HS-5 (cell line): ENCODE results near the gene SH3BP4.
A peak's percentile ranks its signal among the peaks of the same experiment; 100 is the strongest.

Experiments used
- DNase-seq: peaks from one replicate; pipeline ENCODE4 v3.0.0-alpha.2; 2012; ENCODE audit warnings: low read depth

Gene SH3BP4

DNA sequence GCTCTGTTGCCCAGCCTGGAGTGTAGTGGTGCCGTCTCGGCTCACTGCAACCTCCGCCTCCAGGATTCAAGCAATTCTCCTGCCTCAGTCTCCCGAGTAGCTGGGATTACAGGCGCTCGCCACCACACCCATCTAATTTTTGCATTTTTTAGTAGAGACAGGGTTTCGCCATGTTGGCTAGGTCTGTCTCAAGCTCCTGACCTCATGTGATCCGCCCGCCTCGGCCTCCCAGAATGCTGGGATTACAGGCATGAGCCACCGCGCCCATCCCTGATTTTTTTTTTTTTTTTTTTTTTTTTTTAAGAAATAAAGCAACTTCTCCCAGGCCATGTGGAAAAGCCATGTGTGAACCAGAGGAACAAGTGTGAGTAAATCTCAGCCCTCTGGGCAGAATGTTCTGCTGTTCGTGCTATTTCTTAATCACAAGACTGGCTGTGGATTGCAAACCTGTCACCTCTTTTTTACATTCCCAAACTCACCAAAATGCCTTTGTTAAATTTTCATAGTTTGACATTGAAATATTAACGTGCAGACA, 6.4 kb upstream of the SH3BP4 start:
- no peak for DNase-seq

- no peak for DNase-seq
These were observed 4.3 kb upstream of the SH3BP4 start for GRCh38 chr2:234947556-234947955.

DNA sequence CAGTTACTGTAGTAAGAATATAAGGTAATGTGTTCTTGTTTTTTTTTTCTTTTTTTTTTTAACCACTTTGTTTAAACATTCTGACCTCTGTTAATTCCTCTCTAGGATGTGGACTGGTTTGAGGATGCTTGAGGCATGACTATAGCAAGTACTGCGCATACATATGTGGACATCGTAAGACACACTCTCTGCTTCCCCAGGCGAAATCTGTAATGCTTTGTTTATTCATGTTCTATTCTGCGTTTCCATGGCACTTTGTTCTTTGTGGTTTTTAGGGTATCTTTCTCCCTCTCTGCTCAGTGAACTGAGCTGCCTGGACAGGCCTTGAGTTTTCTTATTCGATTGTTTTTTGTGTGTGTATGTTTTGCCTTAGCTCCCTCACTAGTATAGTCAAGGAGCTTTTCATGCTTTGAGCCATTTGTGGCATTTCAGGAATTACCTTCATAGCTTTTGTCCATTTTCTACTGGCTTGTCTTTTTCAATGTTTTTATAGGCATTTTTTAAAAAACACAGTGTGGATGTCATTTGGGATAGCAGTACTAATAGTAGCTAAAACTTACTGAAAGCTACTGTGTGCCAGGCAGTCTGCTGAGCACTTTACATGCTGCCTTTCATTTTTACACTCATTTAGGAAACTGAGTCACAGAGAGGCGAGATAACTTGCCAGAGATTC, 1.9 kb upstream of the SH3BP4 start:
- peak; percentile 97 for DNase-seq

GRCh38 chr2:234950435-234950729, 1.4 kb upstream of the SH3BP4 start:
- no peak for DNase-seq

GRCh38 chr2:234950730-234951663, 820 bp upstream of the SH3BP4 start:
- DNase-seq = no peak

DNA sequence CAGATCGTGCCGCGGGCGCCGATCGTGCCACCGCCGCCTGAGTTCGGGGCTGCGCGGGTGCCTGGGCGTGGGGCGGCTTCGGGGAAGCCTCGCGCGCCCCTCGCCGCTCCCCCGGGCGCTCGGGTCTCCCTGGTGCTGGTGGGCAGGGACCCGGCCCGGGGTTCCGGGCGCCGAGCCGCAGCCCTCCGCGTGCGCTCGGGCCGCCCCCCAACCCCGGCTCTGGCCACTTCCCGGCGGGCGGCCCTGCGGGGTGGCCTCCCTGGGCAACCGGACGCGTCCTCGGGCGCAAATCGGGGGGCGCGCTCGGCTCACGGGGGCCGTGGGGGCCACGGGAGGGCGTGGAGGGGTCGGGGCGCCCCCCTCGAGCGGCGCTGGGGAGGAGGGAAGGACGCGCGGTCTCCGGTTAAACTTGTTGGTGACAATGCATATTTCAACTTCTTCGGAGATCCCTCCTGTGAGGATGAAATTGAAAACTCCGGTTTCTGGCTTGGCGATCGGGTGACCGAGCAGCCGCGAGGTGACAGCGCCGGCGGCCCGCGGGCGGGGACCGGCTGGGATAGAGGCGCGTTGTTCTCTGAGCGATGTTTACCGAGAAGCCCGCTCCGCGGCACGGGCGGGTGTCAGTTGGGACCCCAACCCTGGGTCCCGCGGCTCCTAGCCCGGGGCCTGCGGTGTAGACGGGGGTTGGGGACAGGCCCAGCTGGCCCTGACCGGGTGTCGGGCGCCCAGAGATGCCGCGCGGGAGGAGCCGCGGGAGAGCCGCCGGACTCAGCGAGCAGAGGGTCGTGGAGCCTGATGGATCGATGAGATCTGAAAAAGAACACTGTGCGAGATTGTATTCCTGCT, 676 bp downstream of the SH3BP4 start:
- DNase-seq = no peak

DNA sequence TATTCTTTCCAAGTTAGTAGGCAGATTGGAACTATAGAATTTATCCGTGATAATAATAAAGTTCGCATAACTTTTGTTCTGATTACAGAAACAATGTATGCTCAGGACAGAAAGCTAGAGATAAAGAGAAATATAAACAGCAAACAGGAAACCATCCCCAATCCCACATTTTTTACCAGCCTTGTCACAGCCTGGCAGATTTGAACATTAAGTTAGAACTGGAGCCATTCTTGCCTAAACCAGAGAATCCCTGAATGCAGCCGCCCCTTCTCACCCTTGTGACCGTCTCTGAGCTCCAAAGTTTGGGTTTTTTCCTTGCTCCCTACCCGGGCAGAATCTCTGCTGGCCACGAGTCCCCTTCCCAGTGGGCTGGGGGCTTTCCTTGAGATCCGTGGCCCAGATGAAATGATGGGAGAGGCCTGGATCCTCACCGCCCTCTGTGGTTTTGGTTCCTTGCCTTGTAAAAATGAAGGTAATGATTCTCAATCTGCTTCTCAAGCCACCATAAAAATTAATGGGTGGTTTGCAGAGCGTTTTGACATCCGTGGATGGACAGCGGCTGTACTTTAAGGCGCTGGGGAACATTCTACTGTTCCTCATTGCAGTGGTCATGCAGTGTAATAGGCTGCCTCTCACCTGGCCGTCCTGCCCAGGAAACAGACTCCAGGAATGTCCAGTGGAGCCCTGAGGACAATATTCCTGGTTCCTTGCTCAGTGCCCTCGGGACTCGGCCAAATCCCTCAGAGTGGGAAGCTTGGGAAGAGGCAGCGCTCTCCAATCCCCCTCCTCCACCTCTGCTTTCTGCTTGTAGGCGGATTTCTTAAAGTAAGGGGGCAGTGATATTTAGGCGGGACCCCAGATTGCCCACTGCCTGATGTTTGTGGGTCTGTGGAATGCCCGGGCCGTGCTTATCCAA, 1.6 kb downstream of the SH3BP4 start:
- DNase-seq = no peak

DNA sequence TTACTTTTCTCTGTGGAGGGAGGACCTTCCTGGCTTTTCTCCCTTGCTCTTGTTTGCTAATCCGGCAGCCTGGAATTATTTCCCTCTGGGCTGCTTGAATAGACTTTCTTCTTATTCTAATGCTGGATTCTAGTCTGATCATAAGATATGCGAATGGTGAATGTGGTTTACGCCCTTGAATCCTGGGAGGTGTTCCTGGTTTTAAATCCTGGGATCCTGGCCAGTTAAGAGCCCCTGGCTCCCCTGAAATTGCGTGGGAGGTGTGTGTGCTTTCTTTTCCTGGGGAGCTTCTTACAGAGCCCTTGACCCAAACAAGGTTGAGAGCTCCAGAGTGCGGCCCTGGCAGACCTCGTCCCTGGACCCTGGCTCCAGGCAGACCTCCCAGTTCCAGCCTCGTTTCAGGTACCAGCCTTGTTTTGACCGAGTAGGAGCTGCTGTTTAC, 2.8 kb downstream of the SH3BP4 start:
- DNase-seq = no peak

DNA sequence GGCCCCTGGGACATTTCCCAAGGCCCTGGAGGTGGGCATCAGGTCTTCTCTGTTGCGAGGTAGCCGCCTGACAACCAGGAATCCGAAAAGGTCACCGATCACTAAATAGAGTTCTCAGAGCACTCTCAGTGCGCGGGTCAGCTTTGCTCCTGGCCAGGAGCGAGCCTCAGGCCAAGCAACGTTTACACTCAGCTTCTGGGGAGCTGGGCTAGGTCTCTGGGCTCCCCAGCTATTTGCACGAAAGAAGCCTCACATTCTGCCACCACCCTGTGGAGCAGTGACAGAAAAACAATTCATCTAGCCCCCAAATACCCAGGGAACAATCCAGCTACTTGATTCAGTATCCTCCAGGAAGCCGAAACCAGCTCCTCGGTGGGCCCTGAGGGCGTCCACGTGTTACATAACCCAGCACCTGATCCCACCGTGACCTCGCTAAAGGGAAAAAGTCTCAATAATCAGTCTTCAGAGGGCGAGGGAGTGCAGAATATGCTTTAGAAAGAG, 3.3 kb downstream of the SH3BP4 start:
- DNase-seq = no peak

DNA sequence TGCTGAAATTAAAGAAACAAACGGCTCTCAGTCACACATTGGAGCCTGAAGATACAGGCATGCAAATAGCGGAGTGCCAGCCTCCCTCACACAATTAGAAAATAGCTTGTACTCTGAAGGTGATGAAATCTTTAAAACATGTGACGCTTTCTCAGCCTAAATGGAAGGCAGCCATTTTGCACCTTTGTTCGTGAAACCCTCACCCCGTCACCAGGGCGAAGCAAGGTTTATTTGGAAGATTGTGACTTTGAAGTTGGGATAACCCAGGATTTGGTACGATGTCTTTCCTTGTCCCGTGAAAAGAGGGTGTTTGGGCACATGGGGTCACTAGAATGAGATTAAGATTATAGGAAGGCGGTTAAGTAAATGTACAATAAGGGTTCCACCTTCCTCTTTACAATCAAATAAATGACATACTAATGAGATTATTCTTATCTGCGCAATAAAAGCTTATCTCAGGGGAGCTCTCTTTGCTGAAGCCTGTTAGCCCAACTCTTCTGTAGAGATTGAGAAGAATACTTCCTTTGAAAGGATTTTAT, 4.2 kb downstream of the SH3BP4 start:
- no peak for DNase-seq

- no peak for DNase-seq
These were observed 6.0 kb downstream of the SH3BP4 start for GRCh38 chr2:234957834-234958135.

GRCh38 chr2:234958311-234958710, 6.5 kb downstream of the SH3BP4 start:
- no peak for DNase-seq

DNA sequence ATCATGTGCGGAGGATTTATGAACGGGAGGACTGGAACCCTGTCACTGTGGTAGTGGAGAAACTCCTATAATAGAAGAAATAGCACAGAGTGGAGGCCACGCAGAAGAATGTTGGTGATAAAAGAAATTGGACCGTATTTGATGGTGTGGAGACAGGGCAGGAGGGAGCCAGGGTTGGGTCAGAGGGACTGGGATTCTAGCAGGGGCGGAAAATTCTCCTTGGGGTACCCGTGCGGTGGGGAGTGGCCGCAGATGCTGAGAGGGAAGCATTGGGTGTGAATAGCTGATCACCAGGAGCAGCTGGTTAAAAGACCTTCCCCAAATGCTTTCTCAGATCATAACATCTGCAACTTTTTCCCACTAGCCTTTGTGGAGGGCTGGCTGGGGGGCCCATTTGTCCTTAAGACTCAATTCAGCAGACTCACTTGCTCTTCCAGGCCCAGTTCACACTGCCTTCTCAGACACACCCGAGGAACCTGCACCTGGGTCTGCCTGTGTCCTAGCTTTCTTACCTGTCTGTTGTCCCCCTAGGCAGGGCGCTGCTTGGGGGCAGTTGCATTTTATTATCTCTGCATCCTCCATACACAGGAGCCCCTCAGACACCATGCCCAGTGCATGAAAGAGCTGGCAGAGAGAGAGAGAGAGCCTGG, 7.1 kb downstream of the SH3BP4 start:
- no peak for DNase-seq

- DNase-seq = no peak
These were observed 8.6 kb downstream of the SH3BP4 start for GRCh38 chr2:234960175-234961088.

DNA sequence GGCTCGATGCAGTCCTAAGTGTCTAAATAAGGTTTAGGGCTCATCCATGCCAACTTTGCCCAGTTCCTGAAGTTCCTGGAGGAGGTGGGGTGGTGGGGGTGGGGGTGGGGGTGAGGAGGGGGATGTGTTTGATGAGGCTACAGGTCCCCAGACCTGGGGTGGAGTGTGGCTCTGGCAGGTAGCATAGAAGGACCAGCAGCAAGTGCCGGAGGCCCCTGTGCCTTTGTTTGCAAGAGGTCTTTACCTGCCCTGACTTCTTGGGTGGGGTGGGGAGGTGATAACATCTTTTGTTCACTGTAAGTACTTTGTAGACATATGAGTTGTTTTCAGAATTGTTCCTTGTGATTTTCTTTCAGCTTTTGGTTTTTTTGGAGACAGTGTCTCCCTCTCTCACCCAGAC, 10.0 kb downstream of the SH3BP4 start:
- no peak for DNase-seq

DNA sequence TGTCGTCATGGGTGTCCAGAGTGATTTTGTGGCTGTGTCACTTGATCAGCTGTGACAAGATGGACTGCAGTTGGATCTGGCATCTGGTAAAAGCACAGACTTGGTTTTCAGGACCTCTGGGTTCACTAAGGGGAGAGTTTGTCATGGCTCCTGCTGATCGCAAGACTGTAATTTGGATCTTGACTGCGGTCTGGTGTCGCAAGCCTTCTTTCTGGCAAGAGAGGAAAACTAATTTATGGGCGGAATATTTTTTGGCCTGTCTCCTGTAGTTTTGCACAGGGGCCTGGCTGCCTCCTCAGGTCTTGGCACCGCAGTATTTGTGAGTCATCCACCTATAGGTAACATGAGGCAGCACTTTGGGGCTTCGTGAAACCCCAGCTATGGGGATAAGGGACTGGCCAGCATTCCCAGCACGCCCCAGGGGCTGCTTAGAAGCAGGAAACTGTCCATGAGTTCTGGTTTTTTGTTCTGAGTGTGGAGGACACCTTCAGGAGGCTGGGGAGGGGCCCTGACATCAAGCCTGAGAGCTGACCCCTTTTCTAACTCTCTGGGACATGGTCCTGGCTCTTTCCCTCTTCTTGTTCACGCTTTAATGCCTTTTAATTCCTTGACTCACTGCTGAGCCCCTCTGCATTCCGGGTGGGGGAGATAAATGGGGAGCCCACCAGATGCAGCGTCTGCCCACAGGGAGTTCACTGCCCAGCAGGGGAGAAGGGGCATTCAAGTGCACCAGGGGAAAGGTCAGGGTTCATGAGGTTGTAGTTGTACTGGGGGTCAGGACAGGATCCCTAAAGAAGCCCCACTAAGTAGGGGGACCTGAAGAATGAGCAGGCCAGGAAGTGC, 12.2 kb downstream of the SH3BP4 start:
- DNase-seq = no peak

GRCh38 chr2:234964631-234965461, 13.0 kb downstream of the SH3BP4 start:
- DNase-seq = no peak

GRCh38 chr2:234966340-234966739, 14.5 kb downstream of the SH3BP4 start:
- DNase-seq = no peak
